K562 (cell line): ENCODE results near the gene VPS11. TPM values are rescaled to one million over a fixed set of nuclear protein-coding genes. Genes with fewer than 3 reads are reported as not detected.

ENCODE experiments used
- CEBPZ ChIP-seq: fragments of 150-350 bp; IDR thresholded peaks from 2 replicates; pipeline ENCODE4 v1.6.1; 2014; ENCODE audit warnings: low read depth, mild to moderate bottlenecking, low read length, borderline replicate concordance
- E2F3 ChIP-seq: fragments of 250-450 bp; sonication (Bioruptor Pico); IDR thresholded peaks from 2 replicates; pipeline ENCODE4 v1.4.0; 2020; ENCODE audit warnings: mild to moderate bottlenecking
- ETV5 ChIP-seq: sonication (generic); formaldehyde crosslinking; IDR thresholded peaks from 2 replicates; pipeline ENCODE4 v1.4.0; 2020; ENCODE audit warnings: low read depth, mild to moderate bottlenecking, missing genetic modification reagents
- GATAD2B ChIP-seq: fragments of 450-650 bp; IDR thresholded peaks from 2 replicates; pipeline ENCODE4 v1.6.1; 2017; ENCODE audit warnings: mild to moderate bottlenecking, borderline replicate concordance
- HDAC6 ChIP-seq: IDR thresholded peaks from 2 replicates; pipeline ENCODE4 v1.6.1; 2012; ENCODE audit warnings: low read depth, mild to moderate bottlenecking, control low read depth, inconsistent platforms, low read length, moderate library complexity
- LEF1 ChIP-seq: fragments of 450-650 bp; IDR thresholded peaks from 2 replicates; pipeline ENCODE4 v1.6.1; 2016; ENCODE audit warnings: mild to moderate bottlenecking
- MBD2 ChIP-seq: sonication (generic); IDR thresholded peaks from 2 replicates; pipeline ENCODE4 v1.6.1; 2016; ENCODE audit warnings: low read depth, borderline replicate concordance
- MECOM ChIP-seq: fragments of 250-450 bp; sonication (Bioruptor Pico); IDR thresholded peaks from 2 replicates; pipeline ENCODE4 v1.8.0; 2022; ENCODE audit warnings: inconsistent platforms
- NCOA2 ChIP-seq, 2 experiments: fragments of 450-650 bp; IDR thresholded peaks; 2 replicates each; pipeline ENCODE4 v1.6.1; 2018; ENCODE audit warnings: mild to moderate bottlenecking in 2 of 2, moderate library complexity in 1 of 2; ENCODE audit not compliant: partially characterized antibody in 2 of 2
- NR2C1 ChIP-seq, 2 experiments: fragments of 450-650 bp; IDR thresholded peaks; 2 replicates each; pipeline ENCODE4 v1.6.1; 2017; ENCODE audit warnings: mild to moderate bottlenecking in 2 of 2, antibody characterized with exemption in 1 of 2, inconsistent platforms in 1 of 2, missing compliant biosample characterization in 1 of 2, missing genetic modification characterization in 1 of 2
- RBBP5 ChIP-seq: fragments of 200-600 bp; sonication (generic); IDR thresholded peaks from 2 replicates; pipeline ENCODE4 v1.6.1; 2012; ENCODE audit warnings: borderline replicate concordance, mild to moderate bottlenecking, low read length, control low read depth, inconsistent platforms; ENCODE audit not compliant: insufficient read depth, poor library complexity, severe bottlenecking
- RBM25 ChIP-seq: fragments of 200-400 bp; formaldehyde crosslinking; IDR thresholded peaks from 2 replicates; pipeline ENCODE4 v1.6.1; 2018; ENCODE audit warnings: low read length, low read depth, moderate library complexity; ENCODE audit not compliant: severe bottlenecking
- RREB1 ChIP-seq: fragments of 250-450 bp; sonication (Bioruptor Pico); IDR thresholded peaks from 2 replicates; pipeline ENCODE4 v1.4.0; 2020
- SMARCA4 ChIP-seq: fragments of 450-650 bp; IDR thresholded peaks from 2 replicates; pipeline ENCODE4 v1.6.1; 2016
- SMARCA5 ChIP-seq: fragments of 450-650 bp; IDR thresholded peaks from 2 replicates; pipeline ENCODE4 v1.6.1; 2016
- ZC3H4 ChIP-seq: sonication (generic); formaldehyde crosslinking; IDR thresholded peaks from 2 replicates; pipeline ENCODE4 v1.9.0; 2021; ENCODE audit warnings: missing genetic modification reagents, borderline replicate concordance
- ZNF212 ChIP-seq: fragments of 450-650 bp; formaldehyde crosslinking; IDR thresholded peaks from 2 replicates; pipeline ENCODE4 v1.4.0; 2020; ENCODE audit warnings: mild to moderate bottlenecking
- ZNF24 ChIP-seq: fragments of 450-650 bp; IDR thresholded peaks from 2 replicates; pipeline ENCODE4 v1.6.1; 2016
- ZNF311 ChIP-seq: fragments of 250-450 bp; sonication (Bioruptor Pico); IDR thresholded peaks from 2 replicates; pipeline ENCODE4 v1.4.0; 2020; ENCODE audit warnings: mild to moderate bottlenecking, moderate library complexity
- ZNF830 ChIP-seq: fragments of 250-450 bp; sonication (Bioruptor Pico); IDR thresholded peaks from 2 replicates; pipeline ENCODE4 v1.5.0; 2021; ENCODE audit warnings: mild to moderate bottlenecking
- polyA plus RNA-seq, 8 experiments: library from polyadenylated mRNA; depleted of rRNA in 4 of 8; stranded (reverse) in 5 of 8; unstranded in 3 of 8; fragments of >200 nt; fragmentation: Nextera tagmentation in 2 of 8; fragmentation: Illumina TruSeq in 1 of 8; extraction: Ambion mirVana in 2 of 8; extraction: Trizol in 1 of 8; gene quantifications; 2 replicates each; pipeline versions ENCODE4 v1.2.1 to v1.2.3, GENCODE V29; 2011 to 2014; ENCODE audit warnings: inconsistent platforms in 1 of 8, missing spikeins in 1 of 8
- total RNA-seq, 7 experiments: library from RNA; depleted of rRNA in 6 of 7; stranded (reverse); fragments of >200 nt in 6 of 7; fragmentation: Illumina TruSeq in 2 of 7; extraction: Trizol in 2 of 7; gene quantifications; 2 replicates each; pipeline versions ENCODE4 v1.2.1 to v1.2.3, GENCODE V29; 2011 to 2021; ENCODE audit warnings: low replicate concordance in 1 of 7

The VPS11 gene
- total and polyA plus RNA-seq, 9 of the 15 experiments (the other 6 are each of a cell fraction or from before 2014, with no cell fraction given) = 14.1 to 35.5 (median 27.5) TPM

DNA sequence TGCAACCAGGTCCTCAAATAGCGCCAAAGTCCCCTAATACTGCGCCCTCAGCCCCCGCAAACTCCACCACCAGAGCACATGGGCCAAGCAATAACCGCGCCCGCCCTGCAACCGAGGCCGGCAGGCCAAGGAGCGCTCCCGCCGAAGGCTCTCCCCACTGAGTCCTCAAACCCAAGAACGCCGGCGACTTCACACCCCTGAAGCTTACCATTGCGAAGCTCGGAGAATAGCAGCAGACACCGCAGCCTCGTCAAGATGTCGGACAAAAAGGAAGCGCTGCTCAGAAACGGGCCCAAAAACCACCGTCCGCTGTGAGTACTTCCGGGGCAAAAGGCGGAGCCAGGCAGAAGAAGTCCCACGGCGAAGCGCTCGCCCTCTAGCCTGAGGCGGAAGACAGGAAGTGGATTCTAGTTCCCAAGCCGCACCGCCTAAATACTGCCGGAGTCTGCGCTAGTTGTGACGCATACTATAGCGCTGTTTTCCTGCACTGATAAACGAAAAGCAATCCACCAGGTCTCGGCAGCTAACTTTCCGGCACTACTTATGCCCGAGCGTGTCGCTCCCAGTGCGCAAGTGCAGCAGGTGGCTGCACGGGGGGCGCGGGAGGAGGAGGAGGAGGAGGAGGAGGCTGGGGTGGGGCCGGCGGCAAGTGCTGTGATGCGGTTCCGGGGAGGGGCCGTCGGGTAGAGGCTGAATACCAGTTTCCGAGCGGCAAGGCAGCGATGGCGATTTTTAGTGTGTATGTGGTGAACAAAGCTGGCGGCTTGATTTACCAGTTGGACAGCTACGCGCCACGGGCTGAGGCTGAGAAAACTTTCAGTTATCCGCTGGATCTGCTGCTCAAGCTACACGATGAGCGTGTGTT lies 49.3 kb upstream of the VPS11 start, which contains the start of the genes RPS25 and TRAPPC4 (continued):
- TF ChIP-seq RREB1 (CRISPR knock-in tag) = no peak
- TF ChIP-seq ZC3H4 (CRISPR knock-in tag) = no peak
- TF ChIP-seq SMARCA5 = no peak
- peak; percentile 46; the same call in 1 of the 2 replicates for TF ChIP-seq ETV5 (CRISPR knock-in tag)
- TF ChIP-seq E2F3 (CRISPR knock-in tag) = no peak
- no peak for TF ChIP-seq ZNF311 (CRISPR knock-in tag)
- TF ChIP-seq MBD2 = peak; percentile 74; the same call in 1 of the 2 replicates
- no peak for TF ChIP-seq NCOA2 (IDR thresholded peaks at IDR 0.05; ENCODE audit: partially characterized antibody in 2 of 2)
- peak; percentile 92 for TF ChIP-seq RBBP5
- peak; percentile 100 for TF ChIP-seq NR2C1 (IDR thresholded peaks at IDR 0.05)
- peak; percentile 100 for TF ChIP-seq NR2C1 (tag; IDR thresholded peaks at IDR 0.05)
- TF ChIP-seq RBM25 = no peak
- TF ChIP-seq ZNF24 = no peak
- TF ChIP-seq ZNF212 (CRISPR knock-in tag) = no peak
- TF ChIP-seq LEF1 = no peak
- TF ChIP-seq HDAC6 = no peak
- no peak for TF ChIP-seq SMARCA4
- TF ChIP-seq CEBPZ = no peak
- TF ChIP-seq MECOM (CRISPR knock-in tag) = no peak
- no peak for TF ChIP-seq GATAD2B
- no peak for TF ChIP-seq ZNF830 (CRISPR knock-in tag)
